Bronchial epithelial cell (primary cell): ENCODE data around the gene INPP5E. TPM values are rescaled to one million over a fixed set of nuclear protein-coding genes. Genes with fewer than 3 reads are reported as not detected.

Experiments
- DNase-seq: peaks from one replicate; pipeline ENCODE4 v3.0.0-alpha.2; 2010; ENCODE audit warnings: low read depth
- FAIRE-seq: peaks from 2 replicates; lab custom pipeline; 2011; peaks lifted over from hg19 to GRCh38; lab: Jason Lieb, UNC
- H3K27me3 ChIP-seq: 2 replicates; pipeline ENCODE4 v1.5.1; 2011; ENCODE audit warnings: low read length; ENCODE audit not compliant: control insufficient read depth, insufficient read depth
- H3K36me3 ChIP-seq: 2 replicates; pipeline ENCODE4 v1.5.1; 2011; ENCODE audit warnings: low read length; ENCODE audit not compliant: control insufficient read depth, insufficient read depth
- H3K4me3 ChIP-seq: 2 replicates; pipeline ENCODE4 v1.5.1; 2011; ENCODE audit warnings: mild to moderate bottlenecking, low read depth, low read length, control low read depth
- CTCF ChIP-seq: IDR thresholded peaks from 2 replicates; pipeline ENCODE4 v1.5.1; 2011; ENCODE audit warnings: mild to moderate bottlenecking, moderate library complexity, low read length, control low read depth, inconsistent platforms; ENCODE audit not compliant: insufficient read depth, severe bottlenecking
- total RNA-seq: library from RNA; depleted of rRNA; stranded (reverse); fragments of >200 nt; gene quantifications from 2 replicates; pipeline ENCODE4 v1.2.1, GENCODE V29; 2014

The INPP5E gene
- total RNA-seq, 1 donor from 2014 or later = 2.4 TPM

GRCh38 chr9:136455043-136456002 lies 15.7 kb upstream of the INPP5E start:
- Histone ChIP-seq H3K36me3 (peaks cover 55% of the 10 kb centered on the region), H3K27me3 (no peaks in the 10 kb centered on the region), H3K4me3 (no peak overlapping the region)
- no peak for TF ChIP-seq CTCF
- DNase-seq = no peak
- FAIRE-seq = no peak

DNA sequence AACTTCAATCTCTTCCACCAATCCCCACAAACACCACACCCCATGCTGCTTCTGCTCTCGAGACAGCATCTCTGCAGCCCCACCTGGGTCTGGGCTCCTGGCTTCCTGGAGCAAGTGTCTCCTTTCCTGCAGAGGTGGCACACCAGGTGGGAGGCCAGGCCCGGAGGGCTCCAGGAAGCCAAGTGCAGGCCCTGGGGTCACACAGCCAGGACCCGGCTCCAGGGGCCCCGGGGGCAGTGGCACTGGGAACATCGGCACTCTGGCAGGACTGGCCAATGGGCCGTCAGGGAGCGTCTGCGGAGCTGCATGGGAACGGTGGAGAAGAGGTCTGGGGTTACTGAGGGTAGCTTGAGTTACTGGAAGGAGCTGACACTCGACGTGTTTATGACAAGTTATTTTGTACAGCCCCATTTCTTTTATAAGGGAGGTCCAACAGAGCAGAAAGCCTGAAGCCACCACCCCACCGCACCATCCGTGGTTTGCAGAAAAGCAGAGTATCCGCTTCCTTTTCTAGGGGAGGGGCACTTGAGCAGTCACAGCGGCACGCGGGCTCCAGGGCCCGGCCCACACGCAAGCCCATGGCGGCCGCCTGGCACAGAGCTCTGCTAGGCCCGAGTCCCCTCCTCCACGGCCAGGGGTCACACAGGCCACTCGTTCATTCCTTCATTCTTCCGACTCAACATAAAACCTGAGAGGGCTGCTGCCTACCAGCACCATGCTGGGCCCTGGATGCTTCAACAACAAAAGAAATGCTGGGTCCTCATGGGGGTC lies 14.6 kb upstream of the INPP5E start:
- no peak overlapping the region for H3K4me3 ChIP-seq
- H3K27me3 ChIP-seq = no peaks in the 10 kb centered on the region
- FAIRE-seq (no peak), DNase-seq (no peak)
- TF ChIP-seq CTCF = no peak
- peaks cover 48% of the 10 kb centered on the region for H3K36me3 ChIP-seq

GRCh38 chr9:136453326-136453725 lies 13.7 kb upstream of the INPP5E start:
- Histone ChIP-seq H3K36me3 (peaks cover 46% of the 10 kb centered on the region), H3K27me3 (no peaks in the 10 kb centered on the region), H3K4me3 (no peak overlapping the region)
- DNase-seq = no peak
- FAIRE-seq = no peak
- TF ChIP-seq CTCF = no peak

- H3K27me3 ChIP-seq = no peaks in the 10 kb centered on the region
- no peak overlapping the region for H3K4me3 ChIP-seq
- TF ChIP-seq CTCF = no peak
- no peak for FAIRE-seq
- no peak for DNase-seq
- peaks cover 49% of the 10 kb centered on the region for H3K36me3 ChIP-seq
Measured at GRCh38 chr9:136451221-136451877, 11.7 kb upstream of the INPP5E start.

GRCh38 chr9:136448655-136449054 lies 9.0 kb upstream of the INPP5E start:
- no peak for FAIRE-seq
- H3K27me3 ChIP-seq = no peaks in the 10 kb centered on the region
- peaks cover 44% of the 10 kb centered on the region for H3K36me3 ChIP-seq
- DNase-seq = no peak
- TF ChIP-seq CTCF = no peak
- H3K4me3 ChIP-seq = no peak overlapping the region
